Measurements from ENCODE around the gene KRT3.

- TF ChIP-seq POLR2AphosphoS5 (IDR thresholded peaks at IDR 0.05; ENCODE audit: low read depth, low read length) (no peak), TAF1 (IDR thresholded peaks at IDR 0.05; ENCODE audit: borderline replicate concordance, insufficient read depth, low read length) (no peak)
Measured at GRCh38 chr12:52742196-52742580, 53.7 kb downstream of the KRT3 start.
